Measurements from ENCODE around the gene CHN2.

CHN2 gene

DNA sequence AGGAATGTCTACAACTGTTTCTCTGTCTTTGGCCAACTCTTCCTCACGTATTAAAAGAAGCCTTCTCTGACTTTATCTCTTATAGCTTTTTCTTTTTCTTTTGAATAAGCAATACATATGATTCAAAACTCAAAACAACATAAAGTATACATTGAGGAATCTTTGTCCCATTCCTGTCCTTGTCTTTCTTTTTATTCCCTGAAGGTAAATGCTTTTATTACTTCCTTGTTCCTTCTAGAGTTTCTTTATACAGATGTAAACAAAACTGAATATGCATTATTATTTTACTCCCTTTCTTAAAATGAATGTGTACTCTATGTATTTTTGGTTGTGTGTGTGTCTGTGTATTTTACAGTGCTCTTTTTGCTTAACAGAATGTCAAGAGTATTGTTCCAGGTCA lies 170.1 kb downstream of the CHN2 start:
- DNase-seq (ENCODE audit: low spot score), result no peak

DNA sequence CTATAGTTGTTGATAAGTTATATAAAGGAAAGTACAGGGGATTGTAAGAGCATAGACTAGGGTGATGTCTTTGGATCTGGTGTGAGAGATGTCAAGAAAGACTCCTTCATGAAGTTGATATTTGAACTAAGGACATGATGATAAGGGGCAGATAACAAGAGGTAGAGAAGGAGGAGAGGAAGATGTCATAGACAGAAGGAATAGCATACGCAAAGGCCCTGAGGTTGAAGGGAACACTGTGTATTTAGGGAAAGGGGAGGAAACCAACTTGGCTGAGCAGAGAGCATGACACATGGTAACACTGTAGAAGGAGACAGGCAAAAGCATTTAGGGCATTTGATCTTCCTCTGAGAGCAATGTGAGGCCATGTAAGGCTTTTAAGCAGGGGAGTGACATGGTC lies 170.8 kb downstream of the CHN2 start:
- no peak for DNase-seq (ENCODE audit: low spot score)

DNA sequence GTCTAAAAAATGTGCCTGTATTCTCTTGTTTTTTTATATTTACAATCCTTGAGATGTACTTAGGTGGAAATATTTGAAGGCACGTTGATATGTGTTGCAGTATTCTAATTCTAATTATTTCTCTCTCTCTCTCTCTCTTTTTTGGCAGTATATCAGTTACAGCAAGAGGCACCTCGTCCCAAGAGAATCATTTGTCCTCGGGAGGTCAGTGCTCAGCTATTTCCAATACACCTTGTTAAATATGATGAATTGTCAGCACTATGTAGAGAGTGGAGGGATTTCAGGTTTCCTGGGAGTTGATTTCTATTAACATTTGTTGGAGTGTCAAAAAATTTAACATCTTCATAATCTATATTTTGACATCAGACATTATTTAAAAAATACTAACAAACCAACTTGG lies 173.2 kb downstream of the CHN2 start:
- no peak for DNase-seq (ENCODE audit: low spot score)

DNA sequence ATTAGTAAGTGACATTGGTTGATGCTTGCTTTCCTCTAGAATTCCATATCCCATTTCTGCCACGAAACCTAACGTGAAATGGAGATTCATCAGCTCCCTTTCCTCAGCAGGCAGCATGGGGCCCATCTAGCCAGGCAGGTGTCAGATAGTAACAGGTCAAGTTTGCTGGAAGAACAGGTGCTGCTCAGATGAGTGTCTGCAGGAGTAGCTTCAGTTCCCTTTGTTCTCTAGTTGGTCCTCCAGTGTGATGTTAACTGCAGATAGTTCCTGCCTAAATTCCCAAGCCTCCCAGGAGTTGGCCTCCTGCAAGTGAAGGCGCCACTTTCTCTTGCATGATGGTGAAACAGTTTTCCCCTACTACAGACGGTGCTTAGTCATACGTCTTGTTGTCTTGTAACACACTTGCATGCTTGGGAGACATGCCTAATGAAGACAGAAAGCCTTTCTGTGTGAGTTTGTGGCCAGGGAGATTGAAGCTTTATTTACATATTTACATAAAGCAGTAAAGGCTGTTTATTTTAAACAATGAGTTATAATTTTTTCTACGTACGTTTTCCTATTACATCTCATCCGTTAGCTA lies 175.4 kb downstream of the CHN2 start:
- DNase-seq (ENCODE audit: low spot score), result no peak

DNA sequence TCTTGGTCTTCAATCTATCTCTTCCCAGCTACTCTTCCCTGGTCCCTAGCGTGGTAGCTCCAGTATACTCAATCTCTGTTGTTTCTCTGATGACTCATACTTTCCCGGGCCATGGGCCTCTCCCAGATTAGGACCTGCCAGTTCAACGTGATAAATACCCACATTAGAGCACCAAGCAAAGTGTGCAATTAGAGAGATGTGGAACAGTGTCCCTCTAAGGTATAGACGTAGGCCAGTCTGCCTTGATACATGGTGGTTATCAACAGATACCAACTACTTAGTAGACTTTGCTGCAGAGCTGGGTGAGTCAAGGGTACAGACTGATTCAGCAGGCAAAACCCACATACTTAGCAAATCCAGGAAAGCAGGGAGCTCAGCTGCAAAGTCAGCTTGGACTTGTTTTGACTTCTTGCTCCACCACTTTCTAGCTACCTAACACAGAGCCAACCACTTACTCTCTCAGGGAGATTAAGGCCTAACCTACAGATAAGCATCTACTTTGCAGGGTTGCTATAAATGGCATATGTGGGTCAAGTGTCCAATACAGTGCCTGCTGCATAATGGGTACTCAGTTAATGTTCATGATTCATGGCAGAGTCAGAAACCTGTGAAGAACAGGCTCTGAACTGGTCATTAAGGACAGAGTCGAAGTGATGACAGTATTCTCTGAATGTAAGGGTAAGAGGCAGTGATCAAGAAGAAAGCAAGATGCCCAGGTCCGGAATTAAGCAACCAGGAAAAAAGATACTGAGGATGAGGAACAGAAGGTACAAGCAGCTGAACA lies 176.1 kb downstream of the CHN2 start:
- no peak for DNase-seq (ENCODE audit: low spot score)

DNA sequence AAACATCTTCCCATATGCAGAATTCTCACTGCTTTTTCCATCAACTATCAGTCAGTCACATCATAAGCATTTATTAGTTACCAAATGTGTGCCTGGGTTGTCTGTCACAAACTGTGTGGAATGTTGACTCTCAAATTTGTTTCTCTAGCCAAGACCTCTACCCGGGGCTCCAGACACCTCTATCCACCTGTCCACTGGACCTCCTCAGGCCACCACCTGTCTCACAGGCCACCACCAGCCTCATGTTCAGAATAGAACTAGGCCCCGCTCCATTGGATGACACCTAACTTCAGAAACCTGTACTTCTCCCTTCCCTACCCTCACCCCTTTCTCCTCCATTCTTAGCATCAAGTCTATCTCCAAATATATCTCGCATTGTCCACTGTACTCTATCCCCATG lies 176.9 kb downstream of the CHN2 start:
- no peak for DNase-seq (ENCODE audit: low spot score)

DNA sequence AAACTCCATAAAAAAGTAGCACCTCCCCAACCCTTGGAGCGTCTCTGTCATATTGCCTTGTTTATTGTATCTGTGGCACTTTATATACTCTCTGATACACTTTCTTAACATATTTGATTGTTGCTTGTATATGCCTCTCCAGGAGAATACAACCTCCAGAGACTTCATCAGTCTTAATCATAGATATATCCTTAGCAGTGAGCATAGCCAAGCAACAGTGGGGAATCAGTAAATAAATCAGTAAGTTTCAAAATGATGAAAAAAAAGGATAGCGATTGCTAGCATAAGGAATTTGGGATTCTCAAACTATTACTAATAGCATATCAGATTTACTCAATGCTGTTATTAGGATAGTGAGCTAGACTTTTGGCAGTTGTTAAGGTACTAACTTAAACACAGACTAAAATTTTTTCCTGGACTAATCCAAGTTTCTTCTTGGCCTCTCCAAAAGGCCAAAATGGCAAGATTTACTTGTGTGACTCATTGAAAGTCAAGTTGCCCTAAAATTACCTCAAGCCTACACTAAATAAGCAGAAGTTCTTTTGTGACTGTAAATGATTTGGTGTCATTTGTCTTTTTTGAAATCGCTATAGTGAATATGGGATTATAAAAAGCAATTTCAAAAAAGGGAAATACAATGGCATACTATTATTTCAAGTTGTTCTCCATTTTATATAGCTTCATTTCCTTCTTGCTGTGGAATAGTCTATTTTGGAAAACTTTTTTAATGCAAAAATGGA lies 177.9 kb downstream of the CHN2 start:
- no peak for DNase-seq (ENCODE audit: low spot score)

DNA sequence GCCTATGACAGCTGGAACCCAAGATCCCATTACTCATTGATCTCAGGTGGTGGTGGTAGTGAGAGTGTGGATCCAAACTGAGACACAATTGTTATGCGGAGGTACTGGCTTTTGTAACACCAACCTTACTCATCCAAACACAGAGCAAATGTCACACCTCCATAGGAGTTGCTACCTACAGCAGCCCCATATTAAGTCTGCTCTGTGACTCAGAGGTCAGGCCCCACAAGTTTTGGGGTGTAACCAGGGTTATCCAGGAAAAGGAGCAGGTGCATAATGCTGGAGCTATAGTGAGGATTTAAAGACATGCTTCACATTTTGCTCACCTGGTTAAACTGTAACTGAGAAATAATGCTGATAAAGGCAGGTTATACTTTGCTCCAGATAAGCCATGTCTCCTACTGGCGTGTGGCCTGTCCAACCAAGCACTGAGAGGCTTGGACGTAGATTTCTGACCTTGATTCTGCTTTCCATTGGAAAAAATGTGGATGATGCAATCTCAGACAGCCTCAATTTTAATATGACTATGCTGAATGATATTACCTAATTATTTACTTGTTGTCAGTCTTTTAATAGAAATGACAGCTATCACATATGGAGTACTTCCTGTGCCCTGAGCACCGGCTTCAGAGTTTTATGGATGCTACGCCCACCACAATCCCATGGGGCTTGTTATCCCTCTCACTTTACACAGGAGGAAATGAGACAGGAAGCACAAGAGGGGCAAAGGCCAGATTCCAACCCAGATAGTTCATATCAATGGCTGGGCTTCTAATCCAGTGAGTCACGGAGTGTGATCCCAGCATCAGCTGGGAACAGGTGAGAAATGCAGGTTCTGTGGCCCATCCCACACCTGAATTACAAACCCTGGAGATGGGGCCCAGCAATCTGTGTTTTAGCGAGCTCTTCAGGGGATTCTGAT lies 181.3 kb downstream of the CHN2 start:
- no peak for DNase-seq (ENCODE audit: low spot score)

DNA sequence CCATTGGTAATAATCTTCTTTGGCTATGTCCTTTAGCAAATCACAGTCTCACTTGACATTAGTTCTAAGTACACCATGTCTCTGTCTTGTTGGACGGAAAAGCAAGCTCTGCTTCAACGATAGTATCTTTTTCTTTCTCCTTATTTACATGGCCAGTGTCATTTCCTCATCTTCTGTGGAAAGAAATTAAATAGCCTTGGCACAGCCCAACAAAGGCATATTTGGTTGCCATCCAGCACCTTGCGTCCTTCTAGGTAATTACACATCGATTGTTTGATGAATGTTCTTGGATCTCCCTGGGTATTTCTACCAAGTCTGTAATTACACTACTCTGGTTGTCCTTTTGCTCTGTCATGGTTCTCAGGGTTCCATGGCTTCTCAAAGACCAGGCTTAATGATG lies 183.1 kb downstream of the CHN2 start:
- DNase-seq (ENCODE audit: low spot score), result no peak

DNA sequence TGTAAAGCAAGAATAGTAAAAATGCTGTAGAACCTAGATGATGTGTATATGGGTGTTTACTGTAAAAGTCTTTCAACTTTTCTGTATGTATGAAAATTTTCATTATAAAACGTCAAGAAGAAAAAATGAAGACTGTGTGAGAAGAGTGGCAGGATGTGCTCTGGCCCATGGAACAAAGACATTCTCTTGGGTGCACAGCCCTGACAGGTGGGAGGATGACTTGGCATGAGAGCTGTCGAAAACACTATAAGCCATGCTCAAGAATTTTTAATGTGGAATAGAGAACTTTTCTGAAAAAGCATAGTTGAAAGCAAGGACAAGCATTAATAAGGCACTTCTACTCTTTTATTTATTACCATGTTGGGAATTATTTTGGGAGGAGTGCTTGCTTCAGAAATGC lies 185.0 kb downstream of the CHN2 start:
- no peak for DNase-seq (ENCODE audit: low spot score)

DNA sequence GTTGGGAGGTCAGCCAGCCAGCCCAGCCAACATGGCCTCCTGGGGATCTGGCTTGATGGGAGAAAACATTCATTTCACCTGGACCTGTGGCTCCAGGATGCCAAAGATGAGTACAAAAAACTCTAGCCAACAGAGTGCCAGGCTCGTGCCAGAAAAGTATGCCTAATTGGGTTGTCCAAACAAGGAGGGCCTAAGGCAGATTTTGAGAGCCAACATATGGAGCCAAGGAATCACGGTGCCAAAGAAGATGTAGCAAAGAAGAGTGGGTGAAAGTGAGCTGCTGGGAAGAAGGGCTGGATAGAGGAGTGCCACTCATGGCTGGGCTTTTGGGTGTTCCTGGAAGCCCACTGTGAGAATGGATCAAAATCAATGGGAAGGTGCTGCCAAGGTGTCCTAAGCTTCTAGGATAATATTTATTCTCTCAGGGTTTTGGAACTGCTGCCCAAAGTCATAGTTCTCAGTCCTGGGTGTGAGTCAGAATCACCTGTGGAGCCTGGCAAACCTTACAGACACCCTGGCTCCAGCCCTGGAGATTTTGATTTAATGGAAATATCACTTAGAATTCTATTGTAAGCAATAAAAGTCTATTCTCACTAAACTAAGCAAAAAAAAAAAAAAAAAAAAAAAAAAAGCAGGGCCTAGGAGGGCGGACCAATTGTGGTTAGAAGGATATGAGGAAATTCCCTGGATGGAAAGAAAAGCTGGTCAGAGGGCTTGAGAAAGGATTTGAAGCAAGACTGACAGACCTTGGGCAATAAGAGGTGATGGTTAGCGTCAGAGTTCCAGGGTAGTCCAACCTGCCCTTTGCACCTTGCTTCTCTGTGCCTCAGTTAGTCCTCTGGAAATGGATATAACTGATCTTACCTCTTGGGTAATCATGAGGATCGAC lies 186.9 kb downstream of the CHN2 start:
- no peak for DNase-seq (ENCODE audit: low spot score)

DNA sequence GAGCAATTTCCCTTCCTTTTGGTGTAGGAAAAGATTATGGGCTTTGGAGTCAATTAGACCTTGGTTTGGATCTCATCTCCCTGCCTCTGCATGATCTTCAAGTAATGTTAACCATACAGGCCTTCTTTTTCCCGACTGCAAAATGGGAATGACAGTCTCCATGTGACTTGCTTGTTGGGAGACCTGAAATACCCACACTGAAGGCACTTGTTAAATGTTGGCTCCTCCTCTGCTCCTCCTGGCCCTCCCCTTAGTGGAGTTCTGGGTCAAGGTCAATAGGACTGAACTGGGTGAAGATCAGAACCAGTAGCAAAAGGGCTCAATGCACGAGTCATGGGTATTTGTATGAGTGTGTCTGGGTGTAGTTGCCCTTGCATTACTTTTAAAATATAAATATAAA lies 189.7 kb downstream of the CHN2 start:
- DNase-seq (ENCODE audit: low spot score), result no peak

DNA sequence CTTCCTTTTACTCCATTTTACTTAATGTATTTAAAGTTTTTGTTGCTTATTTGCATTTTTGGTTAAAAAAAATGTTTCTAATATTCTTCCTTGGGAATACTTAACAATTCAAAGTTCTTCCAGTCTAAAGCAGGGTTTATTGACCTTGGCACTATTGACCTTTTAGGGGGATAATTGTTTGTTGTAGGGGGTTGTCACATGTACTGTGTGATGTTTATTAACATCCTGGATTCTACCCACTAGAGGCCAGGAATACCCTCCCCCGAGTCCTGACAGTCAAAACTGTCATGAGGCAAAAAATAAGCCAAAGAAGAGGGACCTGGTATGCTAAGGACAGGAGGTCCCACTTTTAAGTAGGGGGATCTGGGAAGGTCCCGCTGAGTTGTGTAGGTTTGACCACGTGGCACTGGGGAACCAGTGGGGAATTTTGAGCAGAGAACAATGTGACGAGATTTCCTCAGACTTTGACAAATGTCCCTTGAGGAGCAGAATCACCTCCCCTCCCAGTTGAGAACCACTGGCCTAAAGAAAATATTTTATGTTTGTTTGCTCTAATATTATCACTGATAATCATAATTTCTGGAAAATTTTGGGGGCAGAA lies 190.7 kb downstream of the CHN2 start:
- DNase-seq (ENCODE audit: low spot score), result no peak

DNA sequence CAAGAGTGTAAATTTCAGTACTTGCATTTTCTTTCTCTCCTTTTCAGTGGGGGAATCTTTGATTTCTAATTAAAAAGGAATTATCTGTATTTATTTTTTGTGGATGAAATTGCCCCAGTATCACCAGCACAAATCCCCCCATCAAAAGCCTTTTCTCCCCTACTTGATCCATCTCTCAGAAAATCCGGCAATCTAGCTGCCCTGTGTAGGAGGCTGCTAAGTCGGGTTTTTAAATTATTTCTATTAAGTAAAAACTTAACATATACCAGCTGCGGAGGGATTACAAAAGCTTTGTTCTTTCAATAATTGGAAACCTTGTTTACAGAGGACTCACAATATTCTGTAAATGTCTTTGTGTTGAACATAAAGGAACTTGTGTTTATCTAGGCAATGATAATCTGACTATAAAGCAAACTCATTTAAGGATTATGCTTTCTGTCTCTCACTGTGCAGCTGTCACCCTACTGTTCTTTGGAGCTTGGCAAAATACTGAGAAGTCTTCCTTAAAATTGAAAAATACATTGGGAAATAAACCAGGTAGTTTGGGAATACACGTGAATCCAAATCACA lies 191.7 kb downstream of the CHN2 start:
- DNase-seq (ENCODE audit: low spot score), result no peak

DNA sequence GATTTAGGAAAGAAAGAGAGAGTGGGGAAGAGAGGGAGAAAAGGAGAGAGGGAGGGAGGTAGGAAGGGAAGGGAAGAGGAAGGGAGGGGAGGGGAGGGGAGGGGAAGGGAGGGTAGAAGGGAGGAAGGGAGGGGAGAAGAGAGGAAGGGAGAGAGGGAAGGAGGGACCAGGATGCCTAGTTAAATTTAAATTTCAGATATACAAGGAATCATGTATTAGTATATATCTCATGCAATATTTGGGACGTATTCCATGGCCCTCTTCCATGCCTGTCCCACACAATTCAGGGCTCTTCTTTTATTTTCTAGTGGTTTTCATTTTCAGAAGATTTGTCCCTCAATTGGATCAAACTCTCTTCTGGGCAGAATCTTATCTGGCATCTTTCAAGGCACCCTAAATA lies 196.7 kb downstream of the CHN2 start:
- no peak for DNase-seq (ENCODE audit: low spot score)

DNA sequence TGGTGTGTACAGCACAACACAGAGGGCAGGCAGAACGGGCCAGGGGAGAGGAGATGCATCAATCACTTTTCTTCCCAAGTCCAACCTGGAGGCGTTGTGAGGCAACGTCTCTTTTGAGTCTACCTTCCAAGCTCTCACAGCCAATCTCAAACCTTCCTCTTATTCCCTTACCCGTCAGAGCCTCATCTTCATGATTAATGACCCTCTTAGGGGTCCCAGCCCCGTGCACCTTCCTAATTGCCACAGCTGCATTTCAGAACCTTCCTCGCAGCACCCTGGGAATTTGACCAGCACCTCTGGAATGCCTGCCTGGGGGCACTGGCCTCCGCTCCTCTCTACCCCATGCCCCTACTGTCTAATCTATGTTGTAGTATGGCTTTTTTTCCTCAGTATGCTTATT lies 199.7 kb downstream of the CHN2 start:
- no peak for DNase-seq (ENCODE audit: low spot score)

DNA sequence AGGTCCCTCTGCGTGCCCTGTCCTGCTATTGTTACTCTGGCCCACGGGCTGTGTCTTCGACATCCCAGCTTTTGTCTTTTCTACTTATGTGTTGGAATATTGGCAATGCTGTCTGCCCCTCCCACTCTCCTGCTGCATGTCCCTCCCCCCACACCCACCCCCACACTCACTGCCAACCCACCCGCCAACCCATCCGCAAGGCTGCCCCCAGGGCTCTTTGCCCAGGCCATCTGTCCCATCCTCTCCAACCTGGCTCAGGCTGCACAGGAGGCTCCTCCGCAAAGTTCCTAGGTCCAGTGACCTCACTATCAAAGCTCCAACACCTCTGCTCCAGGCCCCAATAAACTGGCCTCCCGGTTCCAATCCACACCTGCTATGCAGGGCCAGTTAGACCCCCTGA lies 202.0 kb downstream of the CHN2 start:
- no peak for DNase-seq (ENCODE audit: low spot score)

DNA sequence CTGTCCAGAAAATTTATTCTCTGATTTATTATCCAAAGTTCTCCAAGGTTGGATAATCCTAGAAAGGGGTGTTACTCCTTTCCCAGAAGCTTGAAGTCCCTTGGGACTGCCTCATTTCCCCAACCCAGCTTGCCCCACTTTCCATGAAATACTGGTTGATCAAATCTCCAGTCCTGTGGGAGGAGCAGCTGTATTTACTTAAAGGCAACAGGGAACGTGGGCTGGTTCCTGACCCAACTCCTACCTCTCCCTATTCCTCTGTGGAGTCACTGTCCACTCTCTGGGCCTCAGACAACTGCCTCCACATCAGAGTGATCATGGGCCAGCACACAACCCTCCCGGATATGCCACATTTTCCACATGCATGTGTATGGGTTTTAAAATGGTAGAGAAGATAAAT lies 202.8 kb downstream of the CHN2 start:
- DNase-seq (ENCODE audit: low spot score), result no peak

DNA sequence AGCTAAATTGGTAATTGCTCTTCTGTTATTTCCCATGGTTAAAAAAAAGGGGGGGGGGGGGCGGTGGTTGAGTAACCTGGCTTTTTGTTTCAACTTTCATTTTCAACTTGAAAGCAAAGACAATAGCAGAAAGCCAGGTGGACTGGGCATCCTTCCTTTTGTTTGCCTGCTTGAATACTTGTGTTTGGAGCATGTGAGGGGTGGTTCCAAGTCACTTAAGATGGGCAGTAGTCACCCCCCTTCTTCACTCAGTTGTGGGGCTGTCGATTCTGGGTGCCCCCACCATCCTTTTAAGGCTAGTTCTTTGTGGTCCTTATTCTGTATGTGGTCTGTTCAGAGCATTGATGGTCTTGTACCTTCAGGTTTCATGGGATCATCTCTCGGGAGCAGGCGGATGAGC lies 203.4 kb downstream of the CHN2 start:
- DNase-seq (ENCODE audit: low spot score), result no peak

DNA sequence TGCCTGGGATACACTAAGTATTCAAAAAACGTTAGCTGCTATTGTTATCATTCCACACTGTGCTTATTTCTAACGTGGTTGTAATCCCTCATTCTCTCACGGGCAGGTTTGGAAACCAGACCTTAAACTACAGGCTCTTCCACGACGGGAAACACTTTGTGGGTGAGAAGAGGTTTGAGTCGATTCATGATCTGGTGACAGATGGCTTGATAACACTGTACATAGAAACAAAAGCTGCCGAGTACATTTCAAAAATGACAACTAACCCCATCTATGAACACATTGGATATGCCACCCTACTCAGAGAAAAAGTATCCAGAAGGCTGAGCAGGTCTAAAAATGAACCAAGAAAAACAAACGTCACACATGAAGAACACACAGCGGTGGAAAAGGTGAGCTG lies 205.9 kb downstream of the CHN2 start:
- no peak for DNase-seq (ENCODE audit: low spot score)

DNA sequence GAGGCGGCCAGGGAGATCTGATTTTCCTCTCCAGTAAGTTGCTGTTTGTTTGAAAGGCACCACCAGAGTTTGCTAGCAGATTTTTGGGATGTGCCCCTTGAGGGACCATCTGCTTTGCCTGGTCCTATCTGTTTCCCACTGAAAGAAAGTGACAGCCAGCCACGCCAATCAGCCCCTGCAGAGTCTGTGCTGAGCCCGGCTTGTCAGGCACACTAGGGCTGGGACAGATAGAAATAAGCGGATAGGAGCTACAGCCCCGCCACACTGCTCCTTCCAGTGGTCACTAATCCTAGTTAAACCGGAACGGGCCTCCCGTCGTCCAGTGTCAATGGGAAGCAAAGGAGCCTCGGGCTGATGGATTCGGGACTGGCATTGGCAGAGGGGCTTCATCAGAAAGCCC lies 207.2 kb downstream of the CHN2 start:
- no peak for DNase-seq (ENCODE audit: low spot score)

Measured in hematopoietic multipotent progenitor cell treated with erythropoietin and hydrocortisone succinate and interleukin-3 and kit ligand, for 15 days (in vitro differentiated cells).